DOHH2 (cell line): Measurements from ENCODE around the gene ULBP2.
"Not testable (repeated sequence)": the region's sequence is repeated elsewhere in the genome, so short reads cannot be mapped to it uniquely, and the experiment has no call there.

Experiments
- H3F3A ChIP-seq: fragments of 200-600 bp; sonication (generic), shearing (Covaris generic); 2 replicates; pipeline ENCODE4 v1.6.0; 2016; ENCODE audit warnings: antibody characterized with exemption, mild to moderate bottlenecking; ENCODE audit not compliant: control insufficient read depth, insufficient read depth
- H3K27ac ChIP-seq: fragments of 200-600 bp; sonication (generic); 2 replicates; pipeline ENCODE4 v1.5.1; 2014; ENCODE audit warnings: low read depth, mild to moderate bottlenecking, low read length, moderate library complexity
- H3K27me3 ChIP-seq: fragments of 200-600 bp; sonication (generic); 2 replicates; pipeline ENCODE4 v1.6.1; 2014; ENCODE audit warnings: mild to moderate bottlenecking, low read length, mixed read lengths; ENCODE audit not compliant: control insufficient read depth
- H3K36me3 ChIP-seq: fragments of 200-600 bp; sonication (generic); 2 replicates; pipeline ENCODE4 v1.6.1; 2014; ENCODE audit warnings: mild to moderate bottlenecking, low read length, moderate library complexity, mixed read lengths; ENCODE audit not compliant: control insufficient read depth
- H3K4me1 ChIP-seq: fragments of 200-600 bp; sonication (generic); 2 replicates; pipeline ENCODE4 v1.6.1; 2014; ENCODE audit warnings: mild to moderate bottlenecking, low read length, mixed read lengths; ENCODE audit not compliant: control insufficient read depth
- H3K4me2 ChIP-seq: fragments of 200-600 bp; sonication (generic); 2 replicates; pipeline ENCODE4 v1.6.0; 2014; ENCODE audit warnings: mild to moderate bottlenecking, low read length, moderate library complexity
- H3K4me3 ChIP-seq: fragments of 200-600 bp; sonication (generic); 2 replicates; pipeline ENCODE4 v1.5.1; 2014; ENCODE audit warnings: mild to moderate bottlenecking, low read length, mixed read lengths
- H3K79me2 ChIP-seq: fragments of 200-600 bp; sonication (generic); 2 replicates; pipeline ENCODE4 v1.6.1; 2014; ENCODE audit warnings: mild to moderate bottlenecking, low read length, mixed read lengths; ENCODE audit not compliant: control insufficient read depth
- H3K9me2 ChIP-seq: fragments of 200-600 bp; sonication (generic); replicated peaks from 2 replicates; pipeline ENCODE4 v1.6.1; 2014; ENCODE audit warnings: mild to moderate bottlenecking, low read length, mixed read lengths; ENCODE audit not compliant: control insufficient read depth
- H3K9me3 ChIP-seq: fragments of 200-600 bp; sonication (generic); 2 replicates; pipeline ENCODE4 v1.6.1; 2014; ENCODE audit warnings: antibody characterized with exemption, low read length, mixed read lengths; ENCODE audit not compliant: control insufficient read depth, insufficient read depth
- H4K20me1 ChIP-seq: fragments of 200-600 bp; sonication (generic); 2 replicates; pipeline ENCODE4 v1.6.0; 2014; ENCODE audit warnings: low read depth, mild to moderate bottlenecking, antibody characterized with exemption, low read length, moderate library complexity; ENCODE audit not compliant: control insufficient read depth, insufficient read depth
- EZH2phosphoT487 ChIP-seq: fragments of 200-600 bp; sonication (generic); IDR thresholded peaks from 2 replicates; pipeline ENCODE4 v1.6.1; 2017; ENCODE audit warnings: borderline replicate concordance, mild to moderate bottlenecking, antibody characterized with exemption, low read length, moderate library complexity, mixed read lengths
- TF ChIP-seq, protein P1 (sequence below): fragments of 200-600 bp; sonication (generic); IDR thresholded peaks from one replicate; pipeline ENCODE4 v1.5.1; 2014; ENCODE audit warnings: antibody characterized with exemption, mild to moderate bottlenecking, low read depth, low read length; ENCODE audit not compliant: poor library complexity, severe bottlenecking

Gene ULBP2

GRCh38 chr6:149947533-149947932, 5.7 kb downstream of the ULBP2 start:
- H3K79me2 ChIP-seq, H3K9me2 ChIP-seq, H3K4me1 ChIP-seq, H3K9me3 ChIP-seq, H4K20me1 ChIP-seq, H3K36me3 ChIP-seq, H3K4me3 ChIP-seq, H3F3A ChIP-seq, H3K27ac ChIP-seq, H3K4me2 ChIP-seq: not testable (repeated sequence)
- H3K27me3 ChIP-seq: peaks cover 28% of the 10 kb centered on the region

DNA sequence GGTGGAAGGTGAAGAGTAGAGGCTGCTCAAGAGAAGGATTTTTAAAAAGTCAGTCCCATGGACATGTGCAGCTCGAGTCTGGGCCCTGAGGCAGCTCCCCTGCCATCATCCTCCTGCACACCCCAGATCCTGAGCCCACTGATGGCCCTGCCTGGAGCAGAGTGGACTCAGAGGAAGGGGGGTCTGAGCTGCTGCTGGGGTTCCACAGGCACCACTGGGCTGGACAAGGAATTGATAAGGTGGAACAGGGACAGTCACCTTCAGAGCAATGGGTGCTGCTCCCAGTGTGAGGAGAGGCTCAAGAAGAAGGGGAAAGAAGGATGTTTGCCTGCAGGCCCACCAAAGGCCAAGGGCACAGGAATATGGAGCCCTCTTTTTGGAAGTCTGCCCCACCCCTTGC, 6.2 kb downstream of the ULBP2 start:
- Histone ChIP-seq H3K4me2 (no peak overlapping the region), H3K79me2 (no peaks in the 10 kb centered on the region), H3K4me1 (no peaks in the 10 kb centered on the region), H3K4me3 (no peak overlapping the region), H3K9me2 (no peaks in the 10 kb centered on the region), H3F3A (no peaks in the 10 kb centered on the region), H3K36me3 (no peaks in the 10 kb centered on the region), H3K27me3 (peaks cover 32% of the 10 kb centered on the region), H4K20me1 (no peaks in the 10 kb centered on the region), H3K27ac (no peak overlapping the region), H3K9me3 (no peaks in the 10 kb centered on the region)
- TF ChIP-seq EZH2phosphoT487: no peak
- TF ChIP-seq, protein P1, sequence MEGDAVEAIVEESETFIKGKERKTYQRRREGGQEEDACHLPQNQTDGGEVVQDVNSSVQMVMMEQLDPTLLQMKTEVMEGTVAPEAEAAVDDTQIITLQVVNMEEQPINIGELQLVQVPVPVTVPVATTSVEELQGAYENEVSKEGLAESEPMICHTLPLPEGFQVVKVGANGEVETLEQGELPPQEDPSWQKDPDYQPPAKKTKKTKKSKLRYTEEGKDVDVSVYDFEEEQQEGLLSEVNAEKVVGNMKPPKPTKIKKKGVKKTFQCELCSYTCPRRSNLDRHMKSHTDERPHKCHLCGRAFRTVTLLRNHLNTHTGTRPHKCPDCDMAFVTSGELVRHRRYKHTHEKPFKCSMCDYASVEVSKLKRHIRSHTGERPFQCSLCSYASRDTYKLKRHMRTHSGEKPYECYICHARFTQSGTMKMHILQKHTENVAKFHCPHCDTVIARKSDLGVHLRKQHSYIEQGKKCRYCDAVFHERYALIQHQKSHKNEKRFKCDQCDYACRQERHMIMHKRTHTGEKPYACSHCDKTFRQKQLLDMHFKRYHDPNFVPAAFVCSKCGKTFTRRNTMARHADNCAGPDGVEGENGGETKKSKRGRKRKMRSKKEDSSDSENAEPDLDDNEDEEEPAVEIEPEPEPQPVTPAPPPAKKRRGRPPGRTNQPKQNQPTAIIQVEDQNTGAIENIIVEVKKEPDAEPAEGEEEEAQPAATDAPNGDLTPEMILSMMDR: no peak

GRCh38 chr6:149948616-149949015, 6.8 kb downstream of the ULBP2 start:
- Histone ChIP-seq H3K4me1 (no peaks in the 10 kb centered on the region), H3K9me2 (no peaks in the 10 kb centered on the region), H4K20me1 (no peaks in the 10 kb centered on the region), H3K27ac (no peak overlapping the region), H3F3A (no peaks in the 10 kb centered on the region), H3K4me2 (no peak overlapping the region), H3K79me2 (no peaks in the 10 kb centered on the region), H3K4me3 (no peak overlapping the region), H3K9me3 (no peaks in the 10 kb centered on the region), H3K36me3 (no peaks in the 10 kb centered on the region), H3K27me3 (peaks cover 38% of the 10 kb centered on the region)
- TF ChIP-seq EZH2phosphoT487: no peak
- TF ChIP-seq, protein P1: no peak

GRCh38 chr6:149950423-149950822, 8.6 kb downstream of the ULBP2 start:
- TF ChIP-seq EZH2phosphoT487: no peak
- TF ChIP-seq, protein P1: no peak

More at GRCh38 chr6:149950423-149950822, 8.6 kb downstream of the ULBP2 start:
- Histone ChIP-seq H3K9me3 (no peaks in the 10 kb centered on the region), H4K20me1 (no peaks in the 10 kb centered on the region), H3K4me1 (no peaks in the 10 kb centered on the region), H3K79me2 (no peaks in the 10 kb centered on the region), H3K4me2 (no peak overlapping the region), H3K27ac (no peak overlapping the region), H3K4me3 (no peak overlapping the region), H3K36me3 (no peaks in the 10 kb centered on the region), H3F3A (no peaks in the 10 kb centered on the region), H3K9me2 (no peaks in the 10 kb centered on the region), H3K27me3 (peaks cover 42% of the 10 kb centered on the region)
